ENCODE results near the gene FOXK2. TPM values are rescaled to one million over a fixed set of nuclear protein-coding genes. Genes with fewer than 3 reads are reported as not detected.

FOXK2 gene
- total RNA-seq, 1 experiment from 2014 or later: 96.2 TPM

- no peak for DNase-seq
- CTCF ChIA-PET: no interaction called here
- BruUV-seq (replicated peaks): no TSS peak
- Mint-ChIP-seq H3K27ac (ENCODE audit: unreplicated experiment) (no peak overlapping the region), H3K9me3 (ENCODE audit: low read depth, unreplicated experiment) (no peaks in the 10 kb centered on the region), H3K36me3 (ENCODE audit: insufficient read depth, unreplicated experiment) (peaks cover 51% of the 10 kb centered on the region), H3K4me1 (ENCODE audit: low read depth, unreplicated experiment) (peaks cover 19% of the 10 kb centered on the region), H3K27me3 (ENCODE audit: unreplicated experiment) (no peaks in the 10 kb centered on the region), H3K4me3 (ENCODE audit: low read depth, unreplicated experiment) (no peak overlapping the region)
- intact Hi-C loops (cut with micrococcal nuclease; ENCODE audit: unreplicated experiment): no loop called here
- no peak for TF ChIP-seq CTCF (IDR thresholded peaks at IDR 0.05; ENCODE audit: unreplicated experiment)
These were observed 71.5 kb downstream of the FOXK2 start for GRCh38 chr17:82590881-82591539.

- peaks cover 19% of the 10 kb centered on the region for H3K4me1 Mint-ChIP-seq (ENCODE audit: low read depth, unreplicated experiment)
- DNase-seq: peak; percentile 25
- no peaks in the 10 kb centered on the region for H3K9me3 Mint-ChIP-seq (ENCODE audit: low read depth, unreplicated experiment)
- peak overlapping the region; percentile 13 for H3K27ac Mint-ChIP-seq (ENCODE audit: unreplicated experiment)
- peaks cover 47% of the 10 kb centered on the region for H3K36me3 Mint-ChIP-seq (ENCODE audit: insufficient read depth, unreplicated experiment)
- CTCF ChIA-PET: no interaction called here
- TF ChIP-seq CTCF (IDR thresholded peaks at IDR 0.05; ENCODE audit: unreplicated experiment): no peak
- intact Hi-C loops (cut with micrococcal nuclease; ENCODE audit: unreplicated experiment): no loop called here
- peak overlapping the region; percentile 33 for H3K4me3 Mint-ChIP-seq (ENCODE audit: low read depth, unreplicated experiment)
- BruUV-seq (replicated peaks): no TSS peak
- no peaks in the 10 kb centered on the region for H3K27me3 Mint-ChIP-seq (ENCODE audit: unreplicated experiment)
These were observed 72.8 kb downstream of the FOXK2 start for GRCh38 chr17:82592289-82592766.

GRCh38 chr17:82592767-82593589 is 73.4 kb downstream of the FOXK2 start:
- Mint-ChIP-seq H3K27ac (ENCODE audit: unreplicated experiment) (peak overlapping the region; percentile 70), H3K4me1 (ENCODE audit: low read depth, unreplicated experiment) (peaks cover 19% of the 10 kb centered on the region), H3K4me3 (ENCODE audit: low read depth, unreplicated experiment) (peak overlapping the region; percentile 70), H3K9me3 (ENCODE audit: low read depth, unreplicated experiment) (no peaks in the 10 kb centered on the region), H3K36me3 (ENCODE audit: insufficient read depth, unreplicated experiment) (peaks cover 47% of the 10 kb centered on the region), H3K27me3 (ENCODE audit: unreplicated experiment) (no peaks in the 10 kb centered on the region)
- no peak for TF ChIP-seq CTCF (IDR thresholded peaks at IDR 0.05; ENCODE audit: unreplicated experiment)
- no TSS peak for BruUV-seq (replicated peaks)
- CTCF ChIA-PET: no interaction called here
- intact Hi-C loops (cut with micrococcal nuclease; ENCODE audit: unreplicated experiment): no loop called here
- peak; percentile 75 for DNase-seq

- Mint-ChIP-seq H3K4me3 (ENCODE audit: low read depth, unreplicated experiment) (peak overlapping the region; percentile 70), H3K27ac (ENCODE audit: unreplicated experiment) (peak overlapping the region; percentile 70), H3K36me3 (ENCODE audit: insufficient read depth, unreplicated experiment) (peaks cover 41% of the 10 kb centered on the region), H3K9me3 (ENCODE audit: low read depth, unreplicated experiment) (no peaks in the 10 kb centered on the region), H3K4me1 (ENCODE audit: low read depth, unreplicated experiment) (peaks cover 19% of the 10 kb centered on the region), H3K27me3 (ENCODE audit: unreplicated experiment) (no peaks in the 10 kb centered on the region)
- DNase-seq: no peak
- TF ChIP-seq CTCF (IDR thresholded peaks at IDR 0.05; ENCODE audit: unreplicated experiment): no peak
- intact Hi-C loops (cut with micrococcal nuclease; ENCODE audit: unreplicated experiment): no loop called here
- CTCF ChIA-PET: no interaction called here
- BruUV-seq (replicated peaks): no TSS peak
These were observed 74.1 kb downstream of the FOXK2 start for GRCh38 chr17:82593590-82594087.
